ENCODE results near the gene CACNB2.

DNA sequence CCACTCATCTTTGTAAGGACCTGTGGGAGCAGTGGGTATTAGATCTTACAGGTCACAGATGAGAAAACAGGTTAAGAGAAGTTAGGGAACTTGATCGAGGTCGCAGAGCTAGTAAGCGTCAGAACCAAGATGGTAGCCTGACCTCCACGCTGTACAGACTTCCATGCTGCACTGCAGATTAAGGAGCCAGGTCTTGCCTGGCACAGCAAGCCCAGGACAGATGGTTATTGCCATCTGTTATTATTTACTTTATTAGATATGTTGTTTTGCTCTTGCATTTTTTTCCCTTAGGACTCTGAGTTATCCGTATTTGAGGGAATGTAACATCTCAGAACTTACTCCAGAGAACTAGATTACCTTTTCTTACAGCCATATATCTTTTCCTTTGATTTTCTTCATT, 363.9 kb downstream of the CACNB2 start:
- TF ChIP-seq, protein P1, sequence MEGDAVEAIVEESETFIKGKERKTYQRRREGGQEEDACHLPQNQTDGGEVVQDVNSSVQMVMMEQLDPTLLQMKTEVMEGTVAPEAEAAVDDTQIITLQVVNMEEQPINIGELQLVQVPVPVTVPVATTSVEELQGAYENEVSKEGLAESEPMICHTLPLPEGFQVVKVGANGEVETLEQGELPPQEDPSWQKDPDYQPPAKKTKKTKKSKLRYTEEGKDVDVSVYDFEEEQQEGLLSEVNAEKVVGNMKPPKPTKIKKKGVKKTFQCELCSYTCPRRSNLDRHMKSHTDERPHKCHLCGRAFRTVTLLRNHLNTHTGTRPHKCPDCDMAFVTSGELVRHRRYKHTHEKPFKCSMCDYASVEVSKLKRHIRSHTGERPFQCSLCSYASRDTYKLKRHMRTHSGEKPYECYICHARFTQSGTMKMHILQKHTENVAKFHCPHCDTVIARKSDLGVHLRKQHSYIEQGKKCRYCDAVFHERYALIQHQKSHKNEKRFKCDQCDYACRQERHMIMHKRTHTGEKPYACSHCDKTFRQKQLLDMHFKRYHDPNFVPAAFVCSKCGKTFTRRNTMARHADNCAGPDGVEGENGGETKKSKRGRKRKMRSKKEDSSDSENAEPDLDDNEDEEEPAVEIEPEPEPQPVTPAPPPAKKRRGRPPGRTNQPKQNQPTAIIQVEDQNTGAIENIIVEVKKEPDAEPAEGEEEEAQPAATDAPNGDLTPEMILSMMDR (conservative IDR thresholded peaks at IDR 0.05 in 1 of 2, IDR thresholded peaks at IDR 0.05 in 1 of 2; ENCODE audit: extremely low read depth in 1 of 2, insufficient read depth in 1 of 2, low read depth in 1 of 2, low read length in 2 of 2): no peak
- TF ChIP-seq EZH2 (IDR thresholded peaks at IDR 0.05; ENCODE audit: borderline replicate concordance, low read length): no peak
